CD4-positive, CD25-positive, alpha-beta regulatory T cell (primary cell): Measurements from ENCODE around the gene HTR6. TPM values are rescaled to one million over a fixed set of nuclear protein-coding genes. Genes with fewer than 3 reads are reported as not detected.

Experiments
- ATAC-seq, 2 donors: fragments of 150-1000 bp; cut with Tn5 transposase; one replicate each; pipeline ENCODE4 v1.10.0; 2021; ENCODE audit warnings: low read depth in 2 of 2, moderate number of reproducible peaks in 2 of 2, moderate library complexity in 1 of 2
- DNase-seq, 3 donors: peaks; one replicate each; pipeline versions ENCODE4 v3.0.0 to v3.0.0-alpha.2; 2012 to 2022; ENCODE audit warnings: mixed read lengths in 1 of 3
- H3K27ac ChIP-seq: one replicate; pipeline ENCODE4 v1.7.0; 2013; ENCODE audit warnings: mild to moderate bottlenecking, low read length; ENCODE audit not compliant: insufficient read depth, poor library complexity, severe bottlenecking
- H3K27me3 ChIP-seq: one replicate; pipeline ENCODE4 v1.7.0; 2013; ENCODE audit warnings: low read length; ENCODE audit not compliant: control insufficient read depth, insufficient read depth
- H3K36me3 ChIP-seq: one replicate; pipeline ENCODE4 v1.7.0; 2013; ENCODE audit warnings: mild to moderate bottlenecking, low read length, moderate library complexity; ENCODE audit not compliant: control insufficient read depth, insufficient read depth
- H3K4me1 ChIP-seq: 2 replicates; pipeline ENCODE4 v1.7.0; 2013; ENCODE audit warnings: mild to moderate bottlenecking, low read length; ENCODE audit not compliant: insufficient read depth, control insufficient read depth, poor library complexity, severe bottlenecking
- H3K4me3 ChIP-seq: one replicate; pipeline ENCODE4 v1.7.0; 2013; ENCODE audit warnings: low read depth, mild to moderate bottlenecking, low read length, moderate library complexity
- H3K9me3 ChIP-seq, 2 experiments: 1 replicate in 1 of 2; 2 replicates in 1 of 2; pipeline ENCODE4 v1.7.0; 2013; ENCODE audit warnings: low read length in 2 of 2, mild to moderate bottlenecking in 1 of 2, moderate library complexity in 1 of 2; ENCODE audit not compliant: control insufficient read depth in 2 of 2
- H3K27ac Mint-ChIP-seq, 3 donors: one replicate each; pipeline ENCODE4 v1.8.0; 2020 to 2022; ENCODE audit warnings: mild to moderate bottlenecking in 3 of 3, mixed read lengths in 3 of 3, moderate library complexity in 2 of 3
- H3K27me3 Mint-ChIP-seq: one replicate; pipeline ENCODE4 v1.8.0; 2022; ENCODE audit warnings: mild to moderate bottlenecking, mixed read lengths
- H3K36me3 Mint-ChIP-seq: one replicate; pipeline ENCODE4 v1.8.0; 2020; ENCODE audit warnings: mixed read lengths
- H3K4me1 Mint-ChIP-seq, 4 donors: one replicate each; pipeline ENCODE4 v1.8.0; 2020 to 2022; ENCODE audit warnings: mixed read lengths in 4 of 4, mild to moderate bottlenecking in 1 of 4
- H3K4me3 Mint-ChIP-seq, 4 donors: one replicate each; pipeline ENCODE4 v1.8.0; 2020 to 2022; ENCODE audit warnings: mild to moderate bottlenecking in 4 of 4, mixed read lengths in 4 of 4, moderate library complexity in 3 of 4
- H3K9me3 Mint-ChIP-seq, 7 donors: one replicate each; pipeline ENCODE4 v1.8.0; 2020 to 2022; ENCODE audit warnings: mixed read lengths in 7 of 7, mild to moderate bottlenecking in 3 of 7, moderate library complexity in 2 of 7
- polyA plus RNA-seq, 4 donors: library from polyadenylated mRNA; unstranded; fragments of 300-500 nt; fragmentation: Illumina TruSeq; gene quantifications; one replicate each; pipeline ENCODE4 v1.2.3, GENCODE V29; 2021
- total RNA-seq: library from RNA; stranded (reverse); gene quantifications from one replicate; pipeline ENCODE4 v1.2.3, GENCODE V29; 2022

HTR6 gene
- total and polyA plus RNA-seq, 5 donors from 2014 or later: 0.15 to 0.31 (median 0.19) TPM; not detected in 2

DNA sequence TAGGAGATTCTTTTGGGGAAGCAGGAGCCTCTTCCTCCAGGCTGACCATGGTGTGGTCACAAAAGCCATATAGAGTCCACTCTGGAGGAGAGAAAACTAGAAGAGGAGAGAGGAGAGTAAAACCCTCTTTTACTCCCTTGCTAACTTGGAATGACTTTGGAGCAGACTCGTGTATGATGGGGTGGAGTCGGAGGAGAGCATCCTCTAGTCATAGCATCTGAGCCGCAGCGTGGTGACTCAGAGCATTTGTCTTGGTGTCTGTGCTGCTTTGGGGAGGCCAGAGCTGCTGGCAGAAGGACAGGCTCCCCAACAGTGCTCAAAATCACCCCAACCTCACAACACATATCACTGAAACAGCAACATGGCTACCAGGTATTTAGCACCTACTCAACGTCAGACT is 11.1 kb downstream of the HTR6 start:
- ATAC-seq: no peak
- H3K4me3 ChIP-seq: no peak overlapping the region
- H3K27me3 ChIP-seq: no peaks in the 10 kb centered on the region
- no peaks in the 10 kb centered on the region for H3K4me1 ChIP-seq
- H3K36me3 Mint-ChIP-seq: peaks cover 6% of the 10 kb centered on the region
- H3K27me3 Mint-ChIP-seq: peaks cover 28% of the 10 kb centered on the region
- DNase-seq: no peak
- H3K36me3 ChIP-seq: no peaks in the 10 kb centered on the region
- no peaks in the 10 kb centered on the region for H3K4me1 Mint-ChIP-seq
- H3K4me3 Mint-ChIP-seq: no peak overlapping the region
- no peak overlapping the region for H3K27ac ChIP-seq
- H3K9me3 ChIP-seq: no peaks in the 10 kb centered on the region
- no peak overlapping the region for H3K27ac Mint-ChIP-seq
- H3K9me3 Mint-ChIP-seq: no peaks in the 10 kb centered on the region

DNA sequence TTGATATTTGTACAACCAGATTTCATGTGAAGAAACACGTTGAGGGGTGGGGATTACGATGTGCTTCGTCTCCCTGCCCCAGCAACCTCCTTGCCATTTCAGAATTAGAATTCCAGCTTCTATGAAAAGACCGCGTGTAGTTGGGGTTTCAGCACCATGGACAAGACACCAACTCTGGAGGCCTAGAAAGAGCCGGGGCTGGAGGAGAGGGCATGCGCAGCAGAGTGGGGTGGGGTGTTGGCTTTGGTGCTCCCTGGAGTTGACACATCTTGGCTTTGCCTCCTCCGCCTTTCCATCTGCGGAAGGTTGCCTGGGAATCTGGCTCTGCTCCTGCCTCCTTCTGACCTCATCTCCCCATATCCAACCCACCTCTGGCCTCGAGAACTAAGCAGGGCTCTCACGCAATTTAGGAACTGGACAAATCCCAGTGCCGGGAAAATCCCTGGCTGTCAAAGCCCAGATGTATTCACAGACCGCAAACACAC is 11.8 kb downstream of the HTR6 start:
- Mint-ChIP-seq H3K27ac (no peak overlapping the region), H3K4me3 (no peak overlapping the region), H3K9me3 (no peaks in the 10 kb centered on the region), H3K27me3 (peaks cover 21% of the 10 kb centered on the region), H3K4me1 (no peaks in the 10 kb centered on the region), H3K36me3 (peaks cover 6% of the 10 kb centered on the region)
- Histone ChIP-seq H3K36me3 (no peaks in the 10 kb centered on the region), H3K4me3 (no peak overlapping the region), H3K4me1 (no peaks in the 10 kb centered on the region), H3K9me3 (no peaks in the 10 kb centered on the region), H3K27ac (no peak overlapping the region), H3K27me3 (no peaks in the 10 kb centered on the region)
- no peak for DNase-seq
- no peak for ATAC-seq

DNA sequence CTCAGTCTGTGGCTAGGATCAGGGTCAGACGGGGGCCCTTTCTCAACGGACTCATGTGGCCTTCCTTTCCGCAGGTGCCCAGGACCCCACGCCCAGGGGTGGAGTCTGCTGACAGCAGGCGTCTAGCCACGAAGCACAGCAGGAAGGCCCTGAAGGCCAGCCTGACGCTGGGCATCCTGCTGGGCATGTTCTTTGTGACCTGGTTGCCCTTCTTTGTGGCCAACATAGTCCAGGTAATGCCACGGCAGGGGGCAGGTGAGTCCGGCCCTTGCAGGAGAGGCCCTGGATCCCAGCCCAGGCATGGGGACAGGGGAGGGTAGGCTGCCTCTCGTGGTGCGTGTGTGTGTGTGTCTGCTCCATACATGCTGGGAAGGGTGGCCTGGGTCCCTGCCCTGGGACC is 13.8 kb downstream of the HTR6 start:
- no peaks in the 10 kb centered on the region for H3K4me1 ChIP-seq
- H3K36me3 ChIP-seq: no peaks in the 10 kb centered on the region
- H3K4me3 Mint-ChIP-seq: no peak overlapping the region
- H3K4me1 Mint-ChIP-seq: no peaks in the 10 kb centered on the region
- H3K27ac ChIP-seq: no peak overlapping the region
- H3K36me3 Mint-ChIP-seq: peaks cover 10% of the 10 kb centered on the region
- no peaks in the 10 kb centered on the region for H3K9me3 Mint-ChIP-seq
- no peak for ATAC-seq
- DNase-seq: no peak
- H3K9me3 ChIP-seq: no peaks in the 10 kb centered on the region
- H3K27me3 ChIP-seq: no peaks in the 10 kb centered on the region
- H3K27me3 Mint-ChIP-seq: peaks cover 9% of the 10 kb centered on the region
- no peak overlapping the region for H3K4me3 ChIP-seq
- H3K27ac Mint-ChIP-seq: no peak overlapping the region

DNA sequence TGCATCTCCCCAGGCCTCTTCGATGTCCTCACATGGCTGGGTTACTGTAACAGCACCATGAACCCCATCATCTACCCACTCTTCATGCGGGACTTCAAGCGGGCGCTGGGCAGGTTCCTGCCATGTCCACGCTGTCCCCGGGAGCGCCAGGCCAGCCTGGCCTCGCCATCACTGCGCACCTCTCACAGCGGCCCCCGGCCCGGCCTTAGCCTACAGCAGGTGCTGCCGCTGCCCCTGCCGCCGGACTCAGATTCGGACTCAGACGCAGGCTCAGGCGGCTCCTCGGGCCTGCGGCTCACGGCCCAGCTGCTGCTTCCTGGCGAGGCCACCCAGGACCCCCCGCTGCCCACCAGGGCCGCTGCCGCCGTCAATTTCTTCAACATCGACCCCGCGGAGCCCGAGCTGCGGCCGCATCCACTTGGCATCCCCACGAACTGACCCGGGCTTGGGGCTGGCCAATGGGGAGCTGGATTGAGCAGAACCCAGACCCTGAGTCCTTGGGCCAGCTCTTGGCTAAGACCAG is 14.3 kb downstream of the HTR6 start:
- H3K27ac Mint-ChIP-seq: no peak overlapping the region
- ATAC-seq: no peak
- DNase-seq: no peak
- Histone ChIP-seq H3K27me3 (no peaks in the 10 kb centered on the region), H3K4me3 (no peak overlapping the region), H3K36me3 (no peaks in the 10 kb centered on the region), H3K9me3 (no peaks in the 10 kb centered on the region), H3K27ac (no peak overlapping the region), H3K4me1 (no peaks in the 10 kb centered on the region)
- H3K36me3 Mint-ChIP-seq: peaks cover 10% of the 10 kb centered on the region
- no peaks in the 10 kb centered on the region for H3K9me3 Mint-ChIP-seq
- H3K27me3 Mint-ChIP-seq: peaks cover 9% of the 10 kb centered on the region
- no peak overlapping the region for H3K4me3 Mint-ChIP-seq
- no peaks in the 10 kb centered on the region for H3K4me1 Mint-ChIP-seq

- H3K9me3 Mint-ChIP-seq: no peaks in the 10 kb centered on the region
- Histone ChIP-seq H3K36me3 (peaks cover 2% of the 10 kb centered on the region), H3K9me3 (no peaks in the 10 kb centered on the region), H3K27me3 (no peaks in the 10 kb centered on the region), H3K4me3 (no peak overlapping the region), H3K27ac (no peak overlapping the region), H3K4me1 (no peaks in the 10 kb centered on the region)
- ATAC-seq: no peak
- peaks cover 10% of the 10 kb centered on the region for H3K36me3 Mint-ChIP-seq
- no peak overlapping the region for H3K4me3 Mint-ChIP-seq
- H3K27me3 Mint-ChIP-seq: peaks cover 9% of the 10 kb centered on the region
- H3K4me1 Mint-ChIP-seq: no peaks in the 10 kb centered on the region
- no peak overlapping the region for H3K27ac Mint-ChIP-seq
- no peak for DNase-seq
These were observed 15.0 kb downstream of the HTR6 start for GRCh38 chr1:19679691-19680090.

DNA sequence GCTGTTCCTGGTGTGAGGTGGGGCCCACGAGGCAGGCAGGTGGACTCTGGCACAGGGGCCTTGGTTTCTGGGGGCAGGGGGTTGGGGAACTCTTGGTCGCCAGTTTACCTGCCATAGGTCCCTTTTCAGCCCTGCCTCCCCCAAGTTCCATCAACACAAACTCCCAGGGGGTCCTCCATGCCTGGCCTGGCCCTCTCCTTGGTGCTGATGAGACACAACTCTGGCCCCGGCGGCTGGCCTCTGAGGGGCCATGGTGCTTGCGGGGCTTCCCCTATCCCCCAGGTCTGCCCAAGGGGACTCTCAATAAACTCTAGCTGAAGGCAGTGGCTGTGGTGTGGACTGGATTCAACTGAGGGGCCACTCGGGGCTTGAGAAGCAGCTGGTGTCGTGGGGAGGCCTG is 16.0 kb downstream of the HTR6 start:
- H3K36me3 Mint-ChIP-seq: peaks cover 10% of the 10 kb centered on the region
- no peak for ATAC-seq
- no peaks in the 10 kb centered on the region for H3K9me3 Mint-ChIP-seq
- H3K27me3 Mint-ChIP-seq: peaks cover 9% of the 10 kb centered on the region
- Histone ChIP-seq H3K9me3 (no peaks in the 10 kb centered on the region), H3K4me3 (no peak overlapping the region), H3K27ac (no peak overlapping the region), H3K4me1 (no peaks in the 10 kb centered on the region), H3K36me3 (peaks cover 3% of the 10 kb centered on the region), H3K27me3 (no peaks in the 10 kb centered on the region)
- no peak overlapping the region for H3K4me3 Mint-ChIP-seq
- H3K27ac Mint-ChIP-seq: no peak overlapping the region
- no peaks in the 10 kb centered on the region for H3K4me1 Mint-ChIP-seq
- DNase-seq: no peak

DNA sequence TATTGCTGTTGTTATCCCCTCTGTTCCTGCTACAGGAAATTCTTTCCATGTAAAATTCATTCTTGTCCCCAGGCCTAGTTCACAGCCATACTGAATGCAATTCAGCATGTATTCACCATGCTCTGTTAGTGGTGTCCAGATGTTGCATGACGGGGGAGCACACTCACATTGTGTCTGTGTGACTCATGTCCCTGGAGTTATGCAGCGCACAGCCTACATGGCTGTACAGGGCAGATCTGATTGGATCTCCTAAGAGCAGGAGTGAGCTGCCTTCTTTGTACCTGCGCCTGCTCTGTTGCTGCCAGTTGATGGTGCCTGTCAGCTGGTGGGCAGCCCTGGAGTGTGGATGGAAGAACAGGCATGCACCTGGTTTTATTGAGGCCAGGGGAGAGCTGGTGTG is 17.6 kb downstream of the HTR6 start:
- no peaks in the 10 kb centered on the region for H3K9me3 ChIP-seq
- H3K27ac ChIP-seq: no peak overlapping the region
- no peak overlapping the region for H3K4me3 ChIP-seq
- peaks cover 12% of the 10 kb centered on the region for H3K36me3 Mint-ChIP-seq
- H3K27me3 Mint-ChIP-seq: no peaks in the 10 kb centered on the region
- ATAC-seq (no peak), DNase-seq (no peak)
- no peak overlapping the region for H3K4me3 Mint-ChIP-seq
- no peaks in the 10 kb centered on the region for H3K4me1 ChIP-seq
- H3K4me1 Mint-ChIP-seq: peaks cover 0 to 3% (median 2%) of the 10 kb centered on the region in 4 donors
- H3K9me3 Mint-ChIP-seq: peaks cover 0 to under 1% (median 0%) of the 10 kb centered on the region in 7 donors
- no peaks in the 10 kb centered on the region for H3K27me3 ChIP-seq
- H3K36me3 ChIP-seq: peaks cover 3% of the 10 kb centered on the region
- peak overlapping the region in 1 of 3 donors; percentile 38 for H3K27ac Mint-ChIP-seq

GRCh38 chr1:19682901-19683300 is 18.2 kb downstream of the HTR6 start:
- Histone ChIP-seq H3K27me3 (no peaks in the 10 kb centered on the region), H3K36me3 (peaks cover 3% of the 10 kb centered on the region), H3K4me3 (no peak overlapping the region), H3K9me3 (peaks cover 0 to 2% of the 10 kb centered on the region in 2 experiments), H3K4me1 (peaks cover 6% of the 10 kb centered on the region), H3K27ac (no peak overlapping the region)
- Mint-ChIP-seq H3K4me3 (no peak overlapping the region), H3K27me3 (no peaks in the 10 kb centered on the region), H3K27ac (no peak overlapping the region), H3K9me3 (peaks cover 0 to 4% (median 0%) of the 10 kb centered on the region in 7 donors), H3K36me3 (peaks cover 15% of the 10 kb centered on the region), H3K4me1 (peaks cover 0 to 10% (median 6%) of the 10 kb centered on the region in 4 donors)
- DNase-seq: no peak
- ATAC-seq: no peak
